ENCODE measurements around the gene KCNQ1.

KCNQ1 gene

GRCh38 chr11:2742611-2743426 lies 298.0 kb downstream of the KCNQ1 start:
- no peak for DNase-seq

- no peak for DNase-seq
Measured at GRCh38 chr11:2743427-2744110, 298.8 kb downstream of the KCNQ1 start.

- no peak for DNase-seq
Measured at GRCh38 chr11:2744166-2744565, 299.4 kb downstream of the KCNQ1 start.

GRCh38 chr11:2745511-2745910 lies 300.7 kb downstream of the KCNQ1 start:
- no peak for DNase-seq

- DNase-seq = no peak
Measured at GRCh38 chr11:2746401-2747247, 301.8 kb downstream of the KCNQ1 start.

- DNase-seq = no peak
Measured at GRCh38 chr11:2747248-2748027, 302.6 kb downstream of the KCNQ1 start.

- no peak for DNase-seq
Measured at GRCh38 chr11:2748061-2748813, 303.4 kb downstream of the KCNQ1 start.

- DNase-seq = no peak
Measured at GRCh38 chr11:2748814-2749554, 304.2 kb downstream of the KCNQ1 start.

GRCh38 chr11:2750101-2750681 lies 305.4 kb downstream of the KCNQ1 start:
- DNase-seq = no peak

GRCh38 chr11:2750682-2751522 lies 306.1 kb downstream of the KCNQ1 start:
- DNase-seq = no peak

GRCh38 chr11:2751523-2752203 lies 306.9 kb downstream of the KCNQ1 start:
- no peak for DNase-seq

- DNase-seq = no peak
Measured at GRCh38 chr11:2752204-2752770, 307.5 kb downstream of the KCNQ1 start.

GRCh38 chr11:2752923-2753322 lies 308.1 kb downstream of the KCNQ1 start:
- DNase-seq = no peak

GRCh38 chr11:2754008-2754407 lies 309.2 kb downstream of the KCNQ1 start:
- no peak for DNase-seq

- no peak for DNase-seq
Measured at GRCh38 chr11:2755071-2755470, 310.3 kb downstream of the KCNQ1 start.

GRCh38 chr11:2758751-2759150 lies 313.9 kb downstream of the KCNQ1 start:
- DNase-seq = no peak

GRCh38 chr11:2759228-2760195 lies 314.7 kb downstream of the KCNQ1 start:
- peak; percentile 1 for DNase-seq
